ENCODE data around the gene CTAGE9.

- TF ChIP-seq CTCF (IDR thresholded peaks at IDR 0.05; ENCODE audit: borderline replicate concordance, extremely low read depth, low read length, poor library complexity, severe bottlenecking) (no peak), EZH2 (IDR thresholded peaks at IDR 0.05; ENCODE audit: borderline replicate concordance, low read depth, low read length, severe bottlenecking) (no peak)
Measured at GRCh38 chr6:131678442-131678841, 32.4 kb downstream of the CTAGE9 start.
